Measurements from ENCODE around the gene KCNN4.

DNA sequence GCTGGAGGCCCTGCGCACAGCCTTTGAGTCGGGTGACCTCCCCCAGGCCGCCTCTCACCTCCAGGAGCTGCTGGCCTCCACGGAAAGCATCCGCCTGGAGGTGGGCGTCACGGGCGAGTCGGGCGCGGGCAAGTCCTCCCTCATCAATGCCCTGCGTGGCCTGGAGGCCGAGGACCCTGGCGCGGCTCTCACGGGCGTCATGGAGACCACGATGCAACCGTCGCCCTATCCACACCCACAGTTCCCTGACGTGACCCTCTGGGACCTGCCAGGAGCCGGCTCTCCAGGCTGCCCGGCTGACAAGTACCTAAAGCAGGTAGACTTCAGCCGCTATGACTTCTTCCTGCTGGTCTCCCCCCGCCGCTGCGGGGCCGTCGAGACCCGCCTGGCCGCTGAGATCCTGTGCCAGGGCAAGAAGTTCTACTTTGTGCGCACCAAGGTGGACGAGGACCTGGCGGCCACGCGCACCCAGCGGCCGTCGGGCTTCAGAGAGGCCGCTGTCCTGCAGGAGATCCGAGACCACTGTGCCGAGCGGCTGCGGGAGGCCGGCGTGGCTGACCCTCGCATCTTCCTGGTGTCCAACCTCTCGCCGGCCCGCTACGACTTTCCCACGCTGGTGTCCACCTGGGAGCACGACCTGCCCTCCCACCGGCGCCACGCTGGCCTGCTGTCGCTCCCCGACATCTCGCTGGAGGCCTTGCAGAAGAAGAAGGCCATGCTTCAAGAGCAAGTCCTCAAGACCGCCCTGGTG, 62.0 kb downstream of the KCNN4 start:
- no peak for TF ChIP-seq POLR2A (IDR thresholded peaks at IDR 0.05)
- TF ChIP-seq, protein P1, sequence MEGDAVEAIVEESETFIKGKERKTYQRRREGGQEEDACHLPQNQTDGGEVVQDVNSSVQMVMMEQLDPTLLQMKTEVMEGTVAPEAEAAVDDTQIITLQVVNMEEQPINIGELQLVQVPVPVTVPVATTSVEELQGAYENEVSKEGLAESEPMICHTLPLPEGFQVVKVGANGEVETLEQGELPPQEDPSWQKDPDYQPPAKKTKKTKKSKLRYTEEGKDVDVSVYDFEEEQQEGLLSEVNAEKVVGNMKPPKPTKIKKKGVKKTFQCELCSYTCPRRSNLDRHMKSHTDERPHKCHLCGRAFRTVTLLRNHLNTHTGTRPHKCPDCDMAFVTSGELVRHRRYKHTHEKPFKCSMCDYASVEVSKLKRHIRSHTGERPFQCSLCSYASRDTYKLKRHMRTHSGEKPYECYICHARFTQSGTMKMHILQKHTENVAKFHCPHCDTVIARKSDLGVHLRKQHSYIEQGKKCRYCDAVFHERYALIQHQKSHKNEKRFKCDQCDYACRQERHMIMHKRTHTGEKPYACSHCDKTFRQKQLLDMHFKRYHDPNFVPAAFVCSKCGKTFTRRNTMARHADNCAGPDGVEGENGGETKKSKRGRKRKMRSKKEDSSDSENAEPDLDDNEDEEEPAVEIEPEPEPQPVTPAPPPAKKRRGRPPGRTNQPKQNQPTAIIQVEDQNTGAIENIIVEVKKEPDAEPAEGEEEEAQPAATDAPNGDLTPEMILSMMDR (IDR thresholded peaks at IDR 0.05), result no peak
